ENCODE measurements around the gene ZNF575. TPM values are rescaled to one million over a fixed set of nuclear protein-coding genes. Genes with fewer than 3 reads are reported as not detected.
A peak's percentile ranks its signal among the peaks of the same experiment; 100 is the strongest.

ZNF575 gene
- polyA plus RNA-seq, 3 donors = 0.25 to 0.79 (median 0.29) TPM

- Mint-ChIP-seq H3K27ac (peak overlapping the region in 1 of 7 donors; percentile 42), H3K9me3 (peaks cover 0 to 4% (median 0%) of the 10 kb centered on the region in 7 donors), H3K27me3 (ENCODE audit: low read depth in 3 of 3) (no peaks in the 10 kb centered on the region), H3K36me3 (peaks cover 73 to 94% of the 10 kb centered on the region in 2 donors), H3K4me3 (no peak overlapping the region), H3K4me1 (no peaks in the 10 kb centered on the region)
- intact Hi-C loops (cut with micrococcal nuclease) = no loop called here
- no peak for TF ChIP-seq CTCF (IDR thresholded peaks at IDR 0.05)
- Histone ChIP-seq H3K9me3 (replicated peaks in 1 of 2; ENCODE audit: control insufficient read depth in 1 of 2, insufficient read depth in 1 of 2, low read length in 2 of 2) (no peaks in the 10 kb centered on the region), H3K4me3 (replicated peaks in 1 of 3; ENCODE audit: low read depth in 2 of 3, low read length in 3 of 3) (no peak overlapping the region), H3K4me2 (replicated peaks; ENCODE audit: extremely low read depth, low read length, poor library complexity, severe bottlenecking) (no peak overlapping the region), H3K27me3 (ENCODE audit: control insufficient read depth in 2 of 2, insufficient read depth in 2 of 2, low read length in 2 of 2) (no peaks in the 10 kb centered on the region), H3K27ac (ENCODE audit: low read depth in 1 of 2, low read length in 2 of 2) (no peak overlapping the region), H3K9ac (ENCODE audit: insufficient read depth, low read length, poor library complexity, severe bottlenecking) (no peak overlapping the region), H2AFZ (ENCODE audit: insufficient read depth, low read depth, low read length, poor library complexity, severe bottlenecking) (no peak overlapping the region), H3K79me2 (ENCODE audit: insufficient read depth, low read length) (no peaks in the 10 kb centered on the region), H3K36me3 (replicated peaks in 1 of 2; ENCODE audit: control insufficient read depth in 1 of 2, insufficient read depth in 2 of 2, low read length in 2 of 2) (peaks cover 61 to 87% of the 10 kb centered on the region in 2 donors), H4K20me1 (ENCODE audit: insufficient read depth, low read length) (no peaks in the 10 kb centered on the region), H3K4me1 (ENCODE audit: control insufficient read depth in 1 of 2, insufficient read depth in 2 of 2, low read length in 2 of 2) (no peaks in the 10 kb centered on the region)
- no CpG with 5 or more reads among the region's 5 CpGs for WGBS (ENCODE audit: insufficient coverage)
- DNase-seq = no peak
These were observed 9.1 kb downstream of the ZNF575 start for GRCh38 chr19:43541920-43542650.

GRCh38 chr19:43544077-43544476, 11.1 kb downstream of the ZNF575 start:
- H3K36me3 Mint-ChIP-seq = peaks cover 64 to 91% of the 10 kb centered on the region in 2 donors

More at GRCh38 chr19:43544077-43544476, 11.1 kb downstream of the ZNF575 start:
- Mint-ChIP-seq H3K4me3 (no peak overlapping the region), H3K4me1 (no peaks in the 10 kb centered on the region), H3K27ac (no peak overlapping the region), H3K9me3 (peaks cover 0 to 3% (median 0%) of the 10 kb centered on the region in 7 donors), H3K27me3 (ENCODE audit: low read depth in 3 of 3) (peaks cover 0 to 2% (median 0%) of the 10 kb centered on the region in 3 donors)
- H3K79me2 ChIP-seq (ENCODE audit: insufficient read depth, low read length) = no peaks in the 10 kb centered on the region
- no peak for DNase-seq
- intact Hi-C loops (cut with micrococcal nuclease) = no loop called here
- no peak overlapping the region for H3K9ac ChIP-seq (ENCODE audit: insufficient read depth, low read length, poor library complexity, severe bottlenecking)
- no peak overlapping the region for H3K4me2 ChIP-seq (replicated peaks; ENCODE audit: extremely low read depth, low read length, poor library complexity, severe bottlenecking)
- TF ChIP-seq CTCF (IDR thresholded peaks at IDR 0.05) = no peak
- whole genome bisulfite sequencing (ENCODE audit: insufficient coverage) = 100% methylated on average over 8 of the region's 9 CpGs
- peaks cover 54 to 85% of the 10 kb centered on the region in 2 donors for H3K36me3 ChIP-seq (replicated peaks in 1 of 2; ENCODE audit: control insufficient read depth in 1 of 2, insufficient read depth in 2 of 2, low read length in 2 of 2)
- H3K4me1 ChIP-seq (ENCODE audit: control insufficient read depth in 1 of 2, insufficient read depth in 2 of 2, low read length in 2 of 2) = no peaks in the 10 kb centered on the region
- H3K27ac ChIP-seq (ENCODE audit: low read depth in 1 of 2, low read length in 2 of 2) = no peak overlapping the region
- H4K20me1 ChIP-seq (ENCODE audit: insufficient read depth, low read length) = no peaks in the 10 kb centered on the region
- no peak overlapping the region for H3K4me3 ChIP-seq (replicated peaks in 1 of 3; ENCODE audit: low read depth in 2 of 3, low read length in 3 of 3)
- H3K9me3 ChIP-seq (replicated peaks in 1 of 2; ENCODE audit: control insufficient read depth in 1 of 2, insufficient read depth in 1 of 2, low read length in 2 of 2) = no peaks in the 10 kb centered on the region
- no peaks in the 10 kb centered on the region for H3K27me3 ChIP-seq (ENCODE audit: control insufficient read depth in 2 of 2, insufficient read depth in 2 of 2, low read length in 2 of 2)
- no peak overlapping the region for H2AFZ ChIP-seq (ENCODE audit: insufficient read depth, low read depth, low read length, poor library complexity, severe bottlenecking)
